ENCODE measurements around the gene FHOD3.

GRCh38 chr18:36375118-36375517, 77.6 kb downstream of the FHOD3 start:
- TF ChIP-seq CTCF (conservative IDR thresholded peaks at IDR 0.05; ENCODE audit: low read depth, low read length) (no peak), EZH2 (IDR thresholded peaks at IDR 0.05; ENCODE audit: low read length, unreplicated experiment) (no peak), EZH2phosphoT487 (IDR thresholded peaks at IDR 0.05; ENCODE audit: borderline replicate concordance, low read length) (no peak)
